ENCODE results near the gene SMARCAD1. TPM values are rescaled to one million over a fixed set of nuclear protein-coding genes. Genes with fewer than 3 reads are reported as not detected.

The SMARCAD1 gene
- total RNA-seq (30.7 and 31.3 TPM in 2 replicates), polyA plus RNA-seq (24.0 and 24.8 TPM in 2 replicates), polyA minus RNA-seq (ENCODE audit: low replicate concordance) (2.6 and 2.8 TPM in 2 replicates)
- 12.3 and 12.7 TPM in 2 replicates for polyA plus RNA-seq (2012)

- TF ChIP-seq EZH2 (IDR thresholded peaks at IDR 0.05; ENCODE audit: low read length, missing control alignments) = no peak
- no peak for TF ChIP-seq CTCF (conservative IDR thresholded peaks at IDR 0.05 in 1 of 2, IDR thresholded peaks at IDR 0.05 in 1 of 2; ENCODE audit: low read depth in 1 of 2, low read length in 2 of 2)
- H3K9me3 ChIP-seq (ENCODE audit: control insufficient read depth, insufficient read depth, low read depth, low read length) = no peaks in the 10 kb centered on the region
- H3K4me1 ChIP-seq (ENCODE audit: control insufficient read depth, extremely low read depth, insufficient read depth, low read length) = peaks cover 6% of the 10 kb centered on the region
- H2AFZ ChIP-seq (ENCODE audit: low read length) = peak within 1 kb of the TSS; percentile 97
- H3K27ac ChIP-seq (ENCODE audit: insufficient read depth, low read length) = peak within 1 kb of the TSS; percentile 100
- peak within 1 kb of the TSS; percentile 87 to 95 (median 92) for H3K4me3 ChIP-seq (replicated peaks in 1 of 4; ENCODE audit: control extremely low read depth in 1 of 4, insufficient read depth in 1 of 4, low read depth in 3 of 4, low read length in 4 of 4)
- H3K79me2 ChIP-seq (ENCODE audit: control insufficient read depth, insufficient read depth, low read length) = peaks cover 22% of the 10 kb centered on the region
- H3K36me3 ChIP-seq (ENCODE audit: control insufficient read depth, insufficient read depth, low read length) = peaks cover under 1% of the 10 kb centered on the region
- peak within 1 kb of the TSS; percentile 93 for H3K4me2 ChIP-seq (ENCODE audit: extremely low read depth, insufficient read depth, low read length)
- H4K20me1 ChIP-seq (ENCODE audit: control insufficient read depth, extremely low read depth, insufficient read depth, low read length) = no peaks in the 10 kb centered on the region
- no peaks in the 10 kb centered on the region for H3K27me3 ChIP-seq (ENCODE audit: control insufficient read depth, insufficient read depth, low read length)
- DNase-seq (ENCODE audit: low read depth in 2 of 2) = peak; percentile 95 to 98
- H3K9ac ChIP-seq (ENCODE audit: insufficient read depth, low read length) = peak within 1 kb of the TSS; percentile 100
Observed at GRCh38 chr4:94207469-94208224, at the start of gene SMARCAD1. SMARCAD1 (plus strand) TSS chr4:94207865; CDS start chr4:94208395, 530 bp downstream.

GRCh38 chr4:94158883-94159282 is 48.8 kb upstream of the SMARCAD1 start:
- Histone ChIP-seq H3K79me2 (ENCODE audit: control insufficient read depth, insufficient read depth, low read length) (no peaks in the 10 kb centered on the region), H3K4me3 (replicated peaks in 1 of 4; ENCODE audit: control extremely low read depth in 1 of 4, insufficient read depth in 1 of 4, low read depth in 3 of 4, low read length in 4 of 4) (no peak overlapping the region), H3K4me1 (ENCODE audit: control insufficient read depth, extremely low read depth, insufficient read depth, low read length) (no peaks in the 10 kb centered on the region), H3K4me2 (ENCODE audit: extremely low read depth, insufficient read depth, low read length) (no peak overlapping the region), H2AFZ (ENCODE audit: low read length) (no peak overlapping the region), H3K27me3 (ENCODE audit: control insufficient read depth, insufficient read depth, low read length) (no peaks in the 10 kb centered on the region), H3K9me3 (ENCODE audit: control insufficient read depth, insufficient read depth, low read depth, low read length) (no peaks in the 10 kb centered on the region), H3K27ac (ENCODE audit: insufficient read depth, low read length) (no peak overlapping the region), H3K36me3 (ENCODE audit: control insufficient read depth, insufficient read depth, low read length) (no peaks in the 10 kb centered on the region), H4K20me1 (ENCODE audit: control insufficient read depth, extremely low read depth, insufficient read depth, low read length) (no peaks in the 10 kb centered on the region), H3K9ac (ENCODE audit: insufficient read depth, low read length) (no peak overlapping the region)
- no peak for DNase-seq (ENCODE audit: low read depth in 2 of 2)
- no peak for TF ChIP-seq EZH2 (IDR thresholded peaks at IDR 0.05; ENCODE audit: low read length, missing control alignments)
- no peak for TF ChIP-seq CTCF (conservative IDR thresholded peaks at IDR 0.05 in 1 of 2, IDR thresholded peaks at IDR 0.05 in 1 of 2; ENCODE audit: low read depth in 1 of 2, low read length in 2 of 2)

- TF ChIP-seq CTCF (conservative IDR thresholded peaks at IDR 0.05 in 1 of 2, IDR thresholded peaks at IDR 0.05 in 1 of 2; ENCODE audit: low read depth in 1 of 2, low read length in 2 of 2) (no peak), EZH2 (IDR thresholded peaks at IDR 0.05; ENCODE audit: low read length, missing control alignments) (no peak)
- H3K4me1 ChIP-seq (ENCODE audit: control insufficient read depth, extremely low read depth, insufficient read depth, low read length) = no peaks in the 10 kb centered on the region
- no peaks in the 10 kb centered on the region for H3K9me3 ChIP-seq (ENCODE audit: control insufficient read depth, insufficient read depth, low read depth, low read length)
- H3K36me3 ChIP-seq (ENCODE audit: control insufficient read depth, insufficient read depth, low read length) = no peaks in the 10 kb centered on the region
- H3K4me2 ChIP-seq (ENCODE audit: extremely low read depth, insufficient read depth, low read length) = no peak overlapping the region
- no peak overlapping the region for H3K27ac ChIP-seq (ENCODE audit: insufficient read depth, low read length)
- H3K79me2 ChIP-seq (ENCODE audit: control insufficient read depth, insufficient read depth, low read length) = no peaks in the 10 kb centered on the region
- H3K4me3 ChIP-seq (replicated peaks in 1 of 4; ENCODE audit: control extremely low read depth in 1 of 4, insufficient read depth in 1 of 4, low read depth in 3 of 4, low read length in 4 of 4) = no peak overlapping the region
- H4K20me1 ChIP-seq (ENCODE audit: control insufficient read depth, extremely low read depth, insufficient read depth, low read length) = no peaks in the 10 kb centered on the region
- H3K27me3 ChIP-seq (ENCODE audit: control insufficient read depth, insufficient read depth, low read length) = no peaks in the 10 kb centered on the region
- H2AFZ ChIP-seq (ENCODE audit: low read length) = no peak overlapping the region
- DNase-seq (ENCODE audit: low read depth in 2 of 2) = no peak
- H3K9ac ChIP-seq (ENCODE audit: insufficient read depth, low read length) = no peak overlapping the region
Observed at GRCh38 chr4:94159790-94160189, 47.9 kb upstream of the SMARCAD1 start.
